ENCODE data around the gene KIAA0040. TPM values are rescaled to one million over a fixed set of nuclear protein-coding genes. Genes with fewer than 3 reads are reported as not detected.

The KIAA0040 gene
- total RNA-seq, 1 experiment from 2014 or later: 10.6 TPM

Other genes with a start within 250 kb of the KIAA0040 start
- 220 and 265 TPM in 2 replicates for gene CACYBP, start 192.8 kb downstream of the KIAA0040 start, total RNA-seq (2014; rRNA removed; shearing (Covaris generic))
- gene MRPS14, start 169.4 kb downstream of the KIAA0040 start, total RNA-seq (2014; rRNA removed; shearing (Covaris generic)): 39.5 and 46.4 TPM in 2 replicates
- gene TNN, start 124.9 kb downstream of the KIAA0040 start, total RNA-seq (2014; rRNA removed; shearing (Covaris generic)): 0.31 and 0.41 TPM in 2 replicates

Data from H7 (cell line).